Sigmoid colon (tissue), 4 donors: ENCODE results near the gene STAG1.

ENCODE experiments used
- EP300 ChIP-seq, 4 donors: sonication (generic); formaldehyde crosslinking; IDR thresholded peaks; one replicate each; pipeline ENCODE4 v1.6.1; 2017; ENCODE audit warnings: antibody characterized with exemption in 4 of 4
- POLR2A ChIP-seq, 2 donors: fragments of 450-650 bp; IDR thresholded peaks; one replicate each; pipeline ENCODE4 v1.6.1; 2016; ENCODE audit warnings: antibody characterized with exemption in 2 of 2, mild to moderate bottlenecking in 2 of 2, moderate library complexity in 2 of 2
- POLR2AphosphoS5 ChIP-seq, 4 donors: sonication (generic); formaldehyde crosslinking; IDR thresholded peaks; one replicate each; pipeline ENCODE4 v1.6.1; 2017; ENCODE audit warnings: antibody characterized with exemption in 4 of 4
- TF ChIP-seq, protein P1 (sequence below), 4 experiments: fragments of 450-650 bp in 3 of 4; fragments of 200-600 bp in 1 of 4; IDR thresholded peaks; one replicate each; pipeline ENCODE4 v1.5.1; 2016 to 2019; ENCODE audit warnings: antibody characterized with exemption in 4 of 4, mild to moderate bottlenecking in 3 of 4, moderate library complexity in 2 of 4

DNA sequence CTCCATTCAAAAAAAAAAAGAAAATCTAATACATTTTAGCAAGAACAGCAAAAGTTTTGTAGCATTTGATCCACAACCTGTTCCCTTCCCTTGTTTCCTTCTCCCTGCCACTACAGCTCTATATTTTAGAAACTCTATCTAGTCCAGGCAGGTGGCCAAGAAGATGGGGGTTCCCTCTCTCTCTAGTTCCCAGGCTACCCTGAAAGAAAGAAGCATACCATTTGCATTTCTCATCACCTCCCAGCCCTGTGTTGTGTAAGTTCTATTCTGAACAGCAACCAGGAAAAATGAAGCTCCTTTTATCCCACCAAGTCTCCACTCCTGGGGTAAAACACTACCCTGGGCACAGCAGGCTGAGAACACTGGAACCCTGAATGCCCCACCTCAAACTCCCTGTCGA is 402.0 kb downstream of the STAG1 start:
- TF ChIP-seq POLR2A (IDR thresholded peaks at IDR 0.05) (no peak), EP300 (IDR thresholded peaks at IDR 0.05) (no peak), POLR2AphosphoS5 (IDR thresholded peaks at IDR 0.05) (peak in 3 of 4 donors; percentile 17 to 40 (median 37))
- TF ChIP-seq, protein P1, sequence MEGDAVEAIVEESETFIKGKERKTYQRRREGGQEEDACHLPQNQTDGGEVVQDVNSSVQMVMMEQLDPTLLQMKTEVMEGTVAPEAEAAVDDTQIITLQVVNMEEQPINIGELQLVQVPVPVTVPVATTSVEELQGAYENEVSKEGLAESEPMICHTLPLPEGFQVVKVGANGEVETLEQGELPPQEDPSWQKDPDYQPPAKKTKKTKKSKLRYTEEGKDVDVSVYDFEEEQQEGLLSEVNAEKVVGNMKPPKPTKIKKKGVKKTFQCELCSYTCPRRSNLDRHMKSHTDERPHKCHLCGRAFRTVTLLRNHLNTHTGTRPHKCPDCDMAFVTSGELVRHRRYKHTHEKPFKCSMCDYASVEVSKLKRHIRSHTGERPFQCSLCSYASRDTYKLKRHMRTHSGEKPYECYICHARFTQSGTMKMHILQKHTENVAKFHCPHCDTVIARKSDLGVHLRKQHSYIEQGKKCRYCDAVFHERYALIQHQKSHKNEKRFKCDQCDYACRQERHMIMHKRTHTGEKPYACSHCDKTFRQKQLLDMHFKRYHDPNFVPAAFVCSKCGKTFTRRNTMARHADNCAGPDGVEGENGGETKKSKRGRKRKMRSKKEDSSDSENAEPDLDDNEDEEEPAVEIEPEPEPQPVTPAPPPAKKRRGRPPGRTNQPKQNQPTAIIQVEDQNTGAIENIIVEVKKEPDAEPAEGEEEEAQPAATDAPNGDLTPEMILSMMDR (IDR thresholded peaks at IDR 0.05): no peak
